ENCODE results near the gene ARG2. TPM values are rescaled to one million over a fixed set of nuclear protein-coding genes. Genes with fewer than 3 reads are reported as not detected.

ARG2 gene
- total RNA-seq, 1 donor from 2014 or later: 1.8 TPM

GRCh38 chr14:67675219-67675582 lies 55.5 kb downstream of the ARG2 start:
- intact Hi-C loops (cut with micrococcal nuclease): loop anchor here (2.0 kb wide), 1 partner anchor 148 kb away; no protein-coding TSS in a partner anchor

GRCh38 chr14:67679006-67679405 lies 59.3 kb downstream of the ARG2 start:
- intact Hi-C loops (cut with micrococcal nuclease): no loop called here

GRCh38 chr14:67680121-67680602 lies 60.4 kb downstream of the ARG2 start:
- intact Hi-C loops (cut with micrococcal nuclease): loop anchor here (1.0 to 5.0 kb wide), 2 partner anchors 15 to 438 kb away; partner anchors contain the start of genes PALS1 and RDH11

GRCh38 chr14:67680941-67681340 lies 61.2 kb downstream of the ARG2 start:
- intact Hi-C loops (cut with micrococcal nuclease): loop anchor here (1.0 to 5.0 kb wide), 2 partner anchors 14 to 439 kb away; partner anchors contain the start of genes PALS1 and RDH11

GRCh38 chr14:67683842-67684241 lies 64.1 kb downstream of the ARG2 start:
- intact Hi-C loops (cut with micrococcal nuclease): loop anchor here (5.0 kb wide), 1 partner anchor 442 kb away; the partner anchor contains the start of gene PALS1

GRCh38 chr14:67690011-67690410 lies 70.3 kb downstream of the ARG2 start:
- intact Hi-C loops (cut with micrococcal nuclease): loop anchor here (10.0 kb wide), 2 partner anchors 1105 to 1705 kb away; partner anchors contain the start of genes ERH, SLC39A9 and ZFP36L1

GRCh38 chr14:67694791-67695393 lies 75.2 kb downstream of the ARG2 start:
- intact Hi-C loops (cut with micrococcal nuclease): loop anchor here (1.0 to 10.0 kb wide), 15 partner anchors 9 to 1700 kb away; partner anchors contain the start of genes ARG2, DCAF5, EIF2S1 and ERH

- intact Hi-C loops (cut with micrococcal nuclease): loop anchor here (1.0 to 10.0 kb wide), 15 partner anchors 9 to 1699 kb away; partner anchors contain the start of genes ARG2, DCAF5, EIF2S1 and ERH
Measured at GRCh38 chr14:67695394-67695949, 75.8 kb downstream of the ARG2 start, which contains the start of gene RDH11. Gene RDH11 (minus strand): TSS chr14:67695764. CDS start chr14:67695703, 61 bp downstream.

- intact Hi-C loops (cut with micrococcal nuclease): loop anchor here (10.0 kb wide), 2 partner anchors 1098 to 1698 kb away; partner anchors contain the start of genes ERH, SLC39A9 and ZFP36L1
Measured at GRCh38 chr14:67697006-67697405, 77.3 kb downstream of the ARG2 start.

GRCh38 chr14:67698179-67698578 lies 78.5 kb downstream of the ARG2 start:
- intact Hi-C loops (cut with micrococcal nuclease): loop anchor here (10.0 kb wide), 2 partner anchors 1097 to 1697 kb away; partner anchors contain the start of genes ERH, SLC39A9 and ZFP36L1

Other genes starting within 250 kb of the ARG2 start
- 0.22 and 0.56 TPM in 2 replicates for gene PLEK2, start 207.8 kb upstream of the ARG2 start, total RNA-seq
- 23.3 and 25.6 TPM in 2 replicates for gene TMEM229B, start 131.2 kb upstream of the ARG2 start, total RNA-seq
- 0.71 and 1.1 TPM in 2 replicates for gene PLEKHH1, start 86.6 kb upstream of the ARG2 start, total RNA-seq
- 16.8 and 19.1 TPM in 2 replicates for gene PIGH, start 19.7 kb upstream of the ARG2 start, total RNA-seq
- 72.9 and 77.0 TPM in 2 replicates for gene VTI1B, start 54.7 kb downstream of the ARG2 start, total RNA-seq
- gene RDH11, start 75.8 kb downstream of the ARG2 start, total RNA-seq: 42.8 and 47.3 TPM in 2 replicates
- gene RDH12, start 82.0 kb downstream of the ARG2 start, total RNA-seq: not detected in 2 replicates
- gene ZFYVE26, start 196.7 kb downstream of the ARG2 start, total RNA-seq: 27.1 and 27.7 TPM in 2 replicates
- gene RAD51B, start 199.9 kb downstream of the ARG2 start, total RNA-seq: 21.3 and 24.4 TPM in 2 replicates